Gastrocnemius medialis (tissue), 4 donors: ENCODE data around the gene STKLD1. TPM values are rescaled to one million over a fixed set of nuclear protein-coding genes. Genes with fewer than 3 reads are reported as not detected.

Experiments used
- ATAC-seq, 2 donors: fragments of 150-250 bp; one replicate each; pipeline ENCODE4 v1.9.1; 2016
- DNase-seq, 2 donors: peaks; one replicate each; pipeline ENCODE4 v3.0.0-alpha.2; 2019
- H3K27ac ChIP-seq, 4 donors: fragments of 200-600 bp; sonication (generic); 1 replicate in 1 of 4; 2 replicates in 3 of 4; pipeline ENCODE4 v1.5.1; 2016 to 2018; ENCODE audit warnings: mild to moderate bottlenecking in 2 of 4, moderate library complexity in 1 of 4
- H3K27me3 ChIP-seq, 3 donors: fragments of 200-600 bp; sonication (generic) in 2 of 3; 1 replicate in 1 of 3; 2 replicates in 2 of 3; pipeline versions ENCODE4 v1.5.1 to v1.6.0; 2016 to 2019; ENCODE audit warnings: mild to moderate bottlenecking in 1 of 3, moderate library complexity in 1 of 3
- H3K36me3 ChIP-seq, 2 donors: fragments of 200-600 bp; sonication (generic) in 1 of 2; one replicate each; pipeline ENCODE4 v1.5.1; 2017 to 2018
- H3K4me1 ChIP-seq, 2 donors: fragments of 200-600 bp; sonication (generic) in 1 of 2; one replicate each; pipeline ENCODE4 v1.5.1; 2016 to 2017; ENCODE audit warnings: mild to moderate bottlenecking in 2 of 2
- H3K4me3 ChIP-seq, 4 donors: fragments of 200-600 bp; sonication (generic) in 3 of 4; 1 replicate in 1 of 4; 2 replicates in 3 of 4; pipeline ENCODE4 v1.5.1; 2016 to 2019; ENCODE audit warnings: mild to moderate bottlenecking in 2 of 4
- H3K9me3 ChIP-seq, 3 donors: fragments of 200-600 bp; sonication (generic) in 2 of 3; 1 replicate in 1 of 3; 2 replicates in 2 of 3; pipeline ENCODE4 v1.5.1; 2016 to 2019
- POLR2A ChIP-seq, 2 donors: fragments of 450-650 bp; IDR thresholded peaks; one replicate each; pipeline ENCODE4 v1.6.1; 2017; ENCODE audit warnings: antibody characterized with exemption in 2 of 2, mild to moderate bottlenecking in 2 of 2, moderate library complexity in 2 of 2
- in situ Hi-C, 4 donors: fragments of 200-750 bp; cut with MboI; loops; one replicate each; pipeline versions ENCODE4 v1.15.0 to v1.8.0; 2017; ENCODE audit warnings: low sequenced_read_pairs in 4 of 4
- intact Hi-C: fragments of 100-400 bp; cut with DNase I; formaldehyde crosslinking; loops from one replicate; pipeline ENCODE4 v1.15.1; 2023; ENCODE audit warnings: low total_unique reads
- total RNA-seq, 4 donors: library from RNA; depleted of rRNA; stranded (reverse); fragments of >200 nt; gene quantifications; one replicate each; pipeline versions ENCODE4 v1.1.0 to v1.2.3, GENCODE V29; 2016
- TF ChIP-seq, protein P1 (sequence below), 5 experiments: fragments of 450-650 bp in 3 of 5; fragments of 200-600 bp in 2 of 5; sonication (generic) in 2 of 5; IDR thresholded peaks in 4 of 5; conservative IDR thresholded peaks in 1 of 5; 1 replicate in 4 of 5; 2 replicates in 1 of 5; pipeline ENCODE4 v1.5.1; 2016 to 2019; ENCODE audit warnings: antibody characterized with exemption in 5 of 5, mild to moderate bottlenecking in 3 of 5, moderate library complexity in 3 of 5

Gene STKLD1
- total RNA-seq, 4 donors from 2014 or later = 0.35 to 1.4 (median 1.1) TPM; not detected in 1

DNA sequence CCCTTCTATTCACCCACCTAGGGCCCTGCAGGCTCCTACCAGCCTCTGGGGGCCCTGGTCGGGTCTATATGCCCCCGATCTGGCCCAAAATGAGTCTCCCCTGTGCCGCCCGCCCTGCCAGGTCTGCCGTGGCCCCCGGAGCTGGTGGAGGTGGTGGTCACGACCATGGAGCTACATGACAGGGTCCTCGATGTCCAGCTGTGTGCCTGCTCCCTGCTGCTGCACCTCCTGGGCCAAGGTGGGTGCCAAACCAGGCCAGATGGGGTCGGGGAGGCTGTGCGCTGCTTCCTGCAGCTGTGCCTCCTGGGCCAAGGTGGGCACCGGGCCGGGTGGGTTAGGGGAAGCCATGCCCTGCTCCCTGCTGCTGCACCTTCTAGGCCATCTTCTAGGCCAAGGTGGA is 24.1 kb downstream of the STKLD1 start:
- no peak for TF ChIP-seq POLR2A (IDR thresholded peaks at IDR 0.05)
- TF ChIP-seq, protein P1, sequence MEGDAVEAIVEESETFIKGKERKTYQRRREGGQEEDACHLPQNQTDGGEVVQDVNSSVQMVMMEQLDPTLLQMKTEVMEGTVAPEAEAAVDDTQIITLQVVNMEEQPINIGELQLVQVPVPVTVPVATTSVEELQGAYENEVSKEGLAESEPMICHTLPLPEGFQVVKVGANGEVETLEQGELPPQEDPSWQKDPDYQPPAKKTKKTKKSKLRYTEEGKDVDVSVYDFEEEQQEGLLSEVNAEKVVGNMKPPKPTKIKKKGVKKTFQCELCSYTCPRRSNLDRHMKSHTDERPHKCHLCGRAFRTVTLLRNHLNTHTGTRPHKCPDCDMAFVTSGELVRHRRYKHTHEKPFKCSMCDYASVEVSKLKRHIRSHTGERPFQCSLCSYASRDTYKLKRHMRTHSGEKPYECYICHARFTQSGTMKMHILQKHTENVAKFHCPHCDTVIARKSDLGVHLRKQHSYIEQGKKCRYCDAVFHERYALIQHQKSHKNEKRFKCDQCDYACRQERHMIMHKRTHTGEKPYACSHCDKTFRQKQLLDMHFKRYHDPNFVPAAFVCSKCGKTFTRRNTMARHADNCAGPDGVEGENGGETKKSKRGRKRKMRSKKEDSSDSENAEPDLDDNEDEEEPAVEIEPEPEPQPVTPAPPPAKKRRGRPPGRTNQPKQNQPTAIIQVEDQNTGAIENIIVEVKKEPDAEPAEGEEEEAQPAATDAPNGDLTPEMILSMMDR (IDR thresholded peaks at IDR 0.05 in 4 of 5, conservative IDR thresholded peaks at IDR 0.05 in 1 of 5) = no peak
- H3K27ac ChIP-seq = no peak overlapping the region
- no peak for ATAC-seq
- H3K9me3 ChIP-seq = no peaks in the 10 kb centered on the region
- no peak for DNase-seq
- peaks cover 0 to 5% (median 4%) of the 10 kb centered on the region in 3 donors for H3K27me3 ChIP-seq
- intact Hi-C loops (no loop called here), in situ Hi-C loops (no loop called here)
- no peaks in the 10 kb centered on the region for H3K36me3 ChIP-seq
- no peak overlapping the region for H3K4me3 ChIP-seq
- H3K4me1 ChIP-seq = peaks cover 2 to 4% of the 10 kb centered on the region in 2 donors

DNA sequence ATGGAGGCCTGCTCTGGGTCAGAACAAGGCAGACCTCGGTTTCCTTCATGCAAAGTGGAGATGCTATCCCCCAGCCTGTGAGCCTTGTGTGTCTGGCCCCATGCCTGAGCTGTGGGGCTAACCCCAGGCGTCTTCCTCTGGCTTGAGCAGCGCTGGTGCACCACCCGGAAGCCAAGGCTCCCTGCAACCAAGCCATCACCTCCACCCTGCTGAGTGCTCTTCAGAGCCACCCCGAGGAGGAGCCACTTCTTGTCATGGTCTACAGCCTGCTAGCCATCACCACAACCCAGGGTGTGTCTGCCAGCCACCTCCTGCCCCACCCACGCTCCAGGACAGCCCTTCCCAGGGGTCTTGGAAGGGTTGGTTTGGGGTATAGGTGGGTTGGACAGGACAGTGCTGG is 25.4 kb downstream of the STKLD1 start:
- no peaks in the 10 kb centered on the region for H3K27me3 ChIP-seq
- H3K36me3 ChIP-seq = no peaks in the 10 kb centered on the region
- DNase-seq = no peak
- intact Hi-C loops (no loop called here), in situ Hi-C loops (no loop called here)
- no peak overlapping the region for H3K4me3 ChIP-seq
- peaks cover 14 to 15% of the 10 kb centered on the region in 2 donors for H3K4me1 ChIP-seq
- TF ChIP-seq POLR2A (IDR thresholded peaks at IDR 0.05) = no peak
- TF ChIP-seq, protein P1 (IDR thresholded peaks at IDR 0.05 in 4 of 5, conservative IDR thresholded peaks at IDR 0.05 in 1 of 5) = no peak
- no peak for ATAC-seq
- H3K27ac ChIP-seq = no peak overlapping the region
- H3K9me3 ChIP-seq = no peaks in the 10 kb centered on the region

DNA sequence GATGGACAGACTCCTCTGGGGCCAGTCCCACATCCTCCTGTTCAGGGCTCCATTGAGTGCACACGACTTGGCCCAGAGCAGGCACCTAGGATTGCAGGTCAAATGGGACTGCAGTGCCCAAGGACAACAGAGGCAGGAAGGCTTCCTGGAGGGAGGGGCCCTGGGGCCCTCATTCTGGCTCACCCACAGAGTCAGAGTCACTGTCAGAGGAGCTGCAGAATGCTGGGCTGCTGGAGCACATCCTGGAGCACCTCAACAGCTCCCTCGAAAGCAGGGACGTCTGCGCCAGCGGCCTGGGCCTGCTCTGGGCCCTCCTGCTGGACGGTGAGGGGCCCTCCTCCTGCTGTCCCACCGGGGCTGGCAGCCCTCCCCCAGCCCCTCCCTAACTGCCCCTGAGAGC is 26.5 kb downstream of the STKLD1 start:
- Histone ChIP-seq H3K36me3 (peaks cover 0 to 5% of the 10 kb centered on the region in 2 donors), H3K27me3 (no peaks in the 10 kb centered on the region), H3K27ac (no peak overlapping the region), H3K4me1 (peaks cover 16 to 17% of the 10 kb centered on the region in 2 donors), H3K9me3 (no peaks in the 10 kb centered on the region), H3K4me3 (no peak overlapping the region)
- in situ Hi-C loops = no loop called here
- ATAC-seq = no peak
- no peak for DNase-seq
- intact Hi-C loops = no loop called here
- TF ChIP-seq, protein P1 (IDR thresholded peaks at IDR 0.05 in 4 of 5, conservative IDR thresholded peaks at IDR 0.05 in 1 of 5) = no peak
- no peak for TF ChIP-seq POLR2A (IDR thresholded peaks at IDR 0.05)

DNA sequence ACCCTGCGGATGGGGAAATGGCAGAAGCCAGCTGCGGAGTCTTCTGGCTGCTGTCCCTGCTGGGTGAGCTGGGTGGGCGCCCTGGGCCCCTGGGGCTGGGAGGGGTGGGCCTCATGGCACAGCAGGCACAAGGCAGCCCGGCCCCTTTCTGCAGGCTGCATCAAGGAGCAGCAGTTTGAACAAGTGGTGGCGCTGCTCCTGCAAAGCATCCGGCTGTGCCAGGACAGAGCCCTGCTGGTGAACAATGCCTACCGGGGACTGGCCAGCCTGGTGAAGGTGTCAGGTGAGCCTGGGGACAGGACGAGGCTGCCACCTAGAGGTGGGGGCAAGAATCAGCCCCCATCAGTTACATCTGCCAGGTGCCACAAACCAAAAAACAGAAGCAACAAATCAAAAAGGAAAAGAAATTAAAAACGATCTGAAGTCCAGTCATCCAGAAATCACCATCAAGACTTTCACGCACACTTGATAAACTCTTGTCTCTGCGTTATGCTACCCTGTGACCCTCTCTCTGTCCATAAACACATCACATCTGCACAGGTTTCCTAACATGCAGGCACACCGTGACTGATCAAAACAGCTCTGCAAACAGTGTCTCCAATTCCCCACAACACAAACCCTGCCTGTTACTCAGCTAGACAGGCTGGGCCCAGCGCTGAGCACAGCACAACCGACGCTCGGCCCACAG is 27.7 kb downstream of the STKLD1 start:
- Histone ChIP-seq H3K27ac (no peak overlapping the region), H3K36me3 (peaks cover 0 to 13% of the 10 kb centered on the region in 2 donors), H3K4me1 (peaks cover 16 to 17% of the 10 kb centered on the region in 2 donors), H3K9me3 (no peaks in the 10 kb centered on the region), H3K27me3 (no peaks in the 10 kb centered on the region), H3K4me3 (no peak overlapping the region)
- TF ChIP-seq, protein P1 (IDR thresholded peaks at IDR 0.05 in 4 of 5, conservative IDR thresholded peaks at IDR 0.05 in 1 of 5) = peak; percentile 37 to 67 (median 53)
- no peak for TF ChIP-seq POLR2A (IDR thresholded peaks at IDR 0.05)
- intact Hi-C loops = loop anchor here (2.0 kb wide), 1 partner anchor 217 kb away; no protein-coding TSS in a partner anchor
- in situ Hi-C loops = no loop called here
- DNase-seq = no peak
- no peak for ATAC-seq
